Activated CD4-positive, alpha-beta memory T cell treated with anti-CD3 and anti-CD28 coated beads for 36 hours (primary cell): ENCODE measurements around the gene NFIC. TPM values are rescaled to one million over a fixed set of nuclear protein-coding genes. Genes with fewer than 3 reads are reported as not detected.
A peak's percentile ranks its signal among the peaks of the same experiment; 100 is the strongest.

ENCODE experiments used
- CTCF ChIA-PET: fragments of 350-600 bp; sonication (Branson Sonifier 250); formaldehyde crosslinking; loops from one replicate; lab custom pipeline; 2021; ENCODE audit warnings: antibody characterized with exemption, inconsistent platforms; lab: Charles Lee
- POLR2A ChIA-PET: fragments of 350-600 bp; sonication (Branson Sonifier 250); formaldehyde crosslinking; loops from one replicate; lab custom pipeline; 2021; ENCODE audit warnings: antibody characterized with exemption; lab: Charles Lee
- DNase-seq: peaks from one replicate; pipeline ENCODE4 v3.0.0-alpha.2; 2020
- H3K27ac Mint-ChIP-seq: one replicate; pipeline ENCODE4 v1.8.0; 2021; ENCODE audit warnings: mixed read lengths
- H3K27me3 Mint-ChIP-seq: one replicate; pipeline ENCODE4 v1.8.0; 2021; ENCODE audit warnings: mixed read lengths
- H3K36me3 Mint-ChIP-seq: one replicate; pipeline ENCODE4 v1.8.0; 2021; ENCODE audit warnings: mixed read lengths
- H3K4me1 Mint-ChIP-seq: one replicate; pipeline ENCODE4 v1.8.0; 2021; ENCODE audit warnings: low read depth, mixed read lengths
- H3K4me3 Mint-ChIP-seq: one replicate; pipeline ENCODE4 v1.8.0; 2021; ENCODE audit warnings: mild to moderate bottlenecking, mixed read lengths
- H3K9me3 Mint-ChIP-seq: one replicate; pipeline ENCODE4 v1.8.0; 2021; ENCODE audit warnings: mixed read lengths
- intact Hi-C: fragments of 100-400 bp; cut with micrococcal nuclease; formaldehyde crosslinking; loops from one replicate; pipeline ENCODE4 v1.15.1; 2023
- total RNA-seq, 2 experiments: library from RNA; stranded (reverse); gene quantifications; one replicate each; pipeline ENCODE4 v1.2.3, GENCODE V29; 2021

The NFIC gene
- total RNA-seq, 2 experiments from 2014 or later: 19.7 to 19.9 TPM

DNA sequence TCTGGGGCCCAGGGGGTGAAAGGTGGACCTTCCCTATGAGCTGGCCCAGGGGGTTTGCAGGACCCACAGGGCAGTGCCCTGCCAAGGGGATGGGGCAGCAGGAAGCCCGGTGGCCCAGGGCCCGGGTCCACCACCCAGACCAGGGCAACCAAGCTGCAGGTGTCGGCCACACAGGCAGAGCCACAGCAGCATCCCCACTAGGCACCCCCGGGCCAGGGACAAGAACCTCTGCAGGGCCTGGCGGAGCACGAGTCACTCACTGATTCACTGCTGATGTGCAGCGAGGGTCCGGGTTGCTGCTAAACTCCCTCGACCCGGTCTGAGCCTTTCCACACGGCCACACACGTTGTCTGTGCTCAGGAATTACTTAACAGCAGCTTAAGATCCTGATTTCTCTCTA lies 148.5 kb downstream of the NFIC start:
- H3K27me3 Mint-ChIP-seq: no peaks in the 10 kb centered on the region
- H3K4me3 Mint-ChIP-seq: no peak overlapping the region
- no peaks in the 10 kb centered on the region for H3K9me3 Mint-ChIP-seq
- CTCF ChIA-PET: no interaction called here
- H3K4me1 Mint-ChIP-seq: peaks cover 38% of the 10 kb centered on the region
- H3K36me3 Mint-ChIP-seq: peaks cover under 1% of the 10 kb centered on the region
- intact Hi-C loops: no loop called here
- POLR2A ChIA-PET: interaction anchor here (0.6 kb wide), 1 partner anchor 13 kb away, joined by 4 read pairs; no protein-coding TSS in a partner anchor
- no peak for DNase-seq
- H3K27ac Mint-ChIP-seq: no peak overlapping the region

DNA sequence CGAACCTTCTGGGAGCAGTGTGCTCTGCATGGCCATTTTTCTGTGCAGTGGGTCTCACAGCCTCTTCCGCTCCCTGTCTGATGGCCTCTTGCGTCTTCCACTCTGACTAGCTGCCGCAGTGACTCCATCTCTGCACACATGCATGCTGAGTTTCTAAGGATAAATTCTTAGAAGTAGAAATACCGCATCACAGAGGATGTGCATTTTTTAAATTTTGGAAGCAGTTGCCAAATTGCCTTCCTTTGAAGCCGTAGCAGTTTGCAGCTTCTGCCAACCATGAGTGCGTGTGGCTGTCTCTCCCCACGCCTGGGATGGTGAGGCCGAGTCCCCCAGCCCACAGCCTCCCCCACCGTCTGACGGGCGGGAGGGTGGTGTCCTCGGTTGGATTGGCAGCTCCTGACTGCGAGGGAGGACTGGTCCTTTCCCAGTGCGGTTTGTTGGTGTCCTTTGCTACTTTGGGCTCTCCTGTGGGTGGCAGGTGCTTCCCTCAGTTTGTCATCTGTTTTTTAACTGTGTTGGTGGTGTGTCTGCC lies 149.6 kb downstream of the NFIC start:
- Mint-ChIP-seq H3K4me3 (no peak overlapping the region), H3K36me3 (no peaks in the 10 kb centered on the region), H3K27me3 (no peaks in the 10 kb centered on the region), H3K27ac (no peak overlapping the region), H3K9me3 (no peaks in the 10 kb centered on the region), H3K4me1 (peaks cover 31% of the 10 kb centered on the region)
- no peak for DNase-seq
- POLR2A ChIA-PET: interaction anchor here (0.6 kb wide), 1 partner anchor 17 kb away, joined by 3 read pairs; no protein-coding TSS in a partner anchor
- intact Hi-C loops: no loop called here
- CTCF ChIA-PET: no interaction called here

DNA sequence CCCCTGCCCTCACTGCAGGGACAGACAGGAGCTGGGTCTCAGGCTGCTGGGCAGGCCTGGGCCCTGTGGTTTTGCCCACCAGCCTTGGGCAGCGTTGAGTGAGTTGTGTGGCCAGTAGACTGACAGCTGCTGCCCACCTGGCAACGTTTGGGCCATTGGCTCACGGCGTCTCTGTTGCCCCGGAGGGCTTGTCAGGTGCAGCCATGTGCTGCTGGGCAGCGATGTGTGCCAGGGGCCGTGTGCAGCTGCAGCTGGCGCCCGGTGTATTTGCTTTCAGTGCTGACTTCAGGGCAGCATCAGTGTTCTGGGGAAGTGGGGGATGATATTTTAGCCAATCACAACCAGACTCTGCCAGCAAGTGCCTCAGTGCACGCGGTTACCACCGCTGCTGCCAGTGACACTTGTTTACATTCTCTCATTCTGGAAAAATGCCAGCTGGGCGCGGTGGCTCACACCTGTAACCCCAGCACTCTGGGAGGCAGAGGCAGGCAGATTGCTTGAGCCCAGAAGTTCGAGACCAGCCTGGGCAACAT lies 150.4 kb downstream of the NFIC start:
- no peaks in the 10 kb centered on the region for H3K36me3 Mint-ChIP-seq
- intact Hi-C loops: no loop called here
- peak; percentile 52 for DNase-seq
- ChIA-PET POLR2A (no interaction called here), CTCF (no interaction called here)
- H3K27me3 Mint-ChIP-seq: no peaks in the 10 kb centered on the region
- no peaks in the 10 kb centered on the region for H3K9me3 Mint-ChIP-seq
- H3K27ac Mint-ChIP-seq: no peak overlapping the region
- H3K4me3 Mint-ChIP-seq: no peak overlapping the region
- peaks cover 29% of the 10 kb centered on the region for H3K4me1 Mint-ChIP-seq

DNA sequence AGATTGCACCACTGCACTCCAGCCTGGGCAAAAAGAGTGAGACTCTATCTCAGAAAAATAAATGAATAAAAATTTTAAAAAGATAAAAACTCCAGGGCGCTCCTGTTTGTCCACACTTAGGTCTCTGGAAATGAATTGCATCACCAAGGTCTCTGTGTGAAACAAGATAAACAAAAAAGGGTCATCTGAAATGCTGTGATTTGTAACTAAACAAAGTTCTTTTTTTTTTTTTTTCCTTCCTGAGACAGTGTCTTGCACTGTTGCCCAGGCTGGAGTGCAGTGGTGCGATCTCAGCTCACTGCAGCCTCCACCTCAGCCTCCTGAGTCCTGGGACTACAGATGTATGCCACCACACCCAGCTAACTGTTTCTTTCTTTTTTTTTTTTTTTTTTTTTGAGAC lies 151.3 kb downstream of the NFIC start:
- peaks cover 2% of the 10 kb centered on the region for H3K36me3 Mint-ChIP-seq
- H3K4me3 Mint-ChIP-seq: no peak overlapping the region
- peaks cover 27% of the 10 kb centered on the region for H3K4me1 Mint-ChIP-seq
- ChIA-PET POLR2A (no interaction called here), CTCF (no interaction called here)
- no peak for DNase-seq
- intact Hi-C loops: no loop called here
- H3K9me3 Mint-ChIP-seq: no peaks in the 10 kb centered on the region
- H3K27ac Mint-ChIP-seq: no peak overlapping the region
- H3K27me3 Mint-ChIP-seq: no peaks in the 10 kb centered on the region

DNA sequence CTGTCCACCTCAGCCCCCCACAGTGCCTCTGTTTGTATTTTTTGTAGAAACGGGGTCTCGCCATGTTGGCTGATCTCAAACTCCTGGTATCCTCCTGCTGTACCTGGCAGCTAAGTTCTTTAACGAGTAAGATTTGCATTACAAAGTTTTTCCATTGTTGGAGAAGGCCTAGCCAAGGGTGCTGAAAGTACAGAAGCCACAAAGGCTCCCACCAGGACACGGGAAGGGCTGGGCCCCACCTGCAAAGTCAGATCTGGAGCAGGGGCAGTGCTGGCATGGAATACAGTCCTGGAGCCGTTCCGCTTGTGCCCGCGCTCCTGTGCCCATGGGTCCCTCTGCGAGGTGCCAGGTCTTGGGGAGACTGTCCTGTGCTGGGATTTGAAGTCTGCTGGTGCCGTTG lies 151.9 kb downstream of the NFIC start:
- DNase-seq: no peak
- peaks cover 2% of the 10 kb centered on the region for H3K36me3 Mint-ChIP-seq
- ChIA-PET CTCF (interaction anchor here (1.3 kb wide), 1 partner anchor 26 kb away, joined by 3 read pairs; no protein-coding TSS in a partner anchor), POLR2A (interaction anchor here (1.2 kb wide), 1 partner anchor 18 kb away, joined by 3 read pairs; the partner anchor contains the start of gene DOHH)
- H3K27me3 Mint-ChIP-seq: no peaks in the 10 kb centered on the region
- intact Hi-C loops: no loop called here
- no peak overlapping the region for H3K27ac Mint-ChIP-seq
- H3K4me3 Mint-ChIP-seq: no peak overlapping the region
- no peaks in the 10 kb centered on the region for H3K9me3 Mint-ChIP-seq
- H3K4me1 Mint-ChIP-seq: peaks cover 27% of the 10 kb centered on the region

DNA sequence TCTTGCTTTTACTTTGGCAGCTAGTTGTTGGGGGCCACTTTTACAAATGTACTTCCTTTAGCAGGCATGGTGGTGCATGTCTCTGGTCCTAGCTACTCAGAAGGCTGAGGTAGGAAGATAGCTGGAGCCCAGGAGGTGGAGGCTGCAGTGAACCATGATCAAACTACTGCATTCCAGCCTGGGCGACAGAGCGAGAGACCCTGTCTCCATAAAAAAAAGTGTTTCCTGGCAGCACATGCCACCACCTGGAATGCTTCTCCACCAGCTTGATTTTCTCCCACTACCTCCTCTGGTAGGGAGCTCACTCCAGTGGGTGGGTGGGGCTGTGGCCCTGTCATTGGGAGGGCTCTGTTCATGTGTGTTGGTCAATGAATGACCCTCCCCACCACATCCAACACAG lies 152.3 kb downstream of the NFIC start:
- peaks cover 2% of the 10 kb centered on the region for H3K36me3 Mint-ChIP-seq

More for the DNA sequence above, 152.3 kb downstream of the NFIC start:
- Mint-ChIP-seq H3K9me3 (no peaks in the 10 kb centered on the region), H3K4me1 (peaks cover 25% of the 10 kb centered on the region), H3K27ac (no peak overlapping the region), H3K27me3 (no peaks in the 10 kb centered on the region), H3K4me3 (no peak overlapping the region)
- CTCF ChIA-PET: interaction anchor here (1.3 kb wide), 1 partner anchor 26 kb away, joined by 3 read pairs; no protein-coding TSS in a partner anchor
- no peak for DNase-seq
- intact Hi-C loops: no loop called here
- POLR2A ChIA-PET: interaction anchor here (1.2 kb wide), 1 partner anchor 18 kb away, joined by 3 read pairs; the partner anchor contains the start of gene DOHH

Other genes with a start within 250 kb of the NFIC start
- gene GNA15, start 230.6 kb upstream of the NFIC start, total RNA-seq: 10 to 100 TPM; 78.4 to 79.5 TPM
- 10 to 100 TPM; 32.7 to 34.0 TPM for gene S1PR4, start 187.8 kb upstream of the NFIC start, total RNA-seq
- gene NCLN, start 180.7 kb upstream of the NFIC start, total RNA-seq: 10 to 100 TPM; 47.0 to 50.9 TPM
- under 1 TPM in 1 of 2 experiments, not detected in 1; 0.14 TPM for gene CELF5, start 141.9 kb upstream of the NFIC start, total RNA-seq
- not detected for gene SMIM24, start 113.9 kb downstream of the NFIC start, total RNA-seq
- gene SMIM44, start 116.9 kb downstream of the NFIC start, total RNA-seq: not detected
- gene DOHH, start 134.1 kb downstream of the NFIC start, total RNA-seq: 10 to 100 TPM; 15.0 to 17.0 TPM
- 10 to 100 TPM; 43.5 to 46.9 TPM for gene FZR1, start 139.7 kb downstream of the NFIC start, total RNA-seq
- gene TEKTIP1, start 172.6 kb downstream of the NFIC start, total RNA-seq: 1 to 10 TPM; 1.1 to 1.8 TPM
- 10 to 100 TPM; 50.6 to 54.2 TPM for gene MFSD12, start 191.0 kb downstream of the NFIC start, total RNA-seq
- gene HMG20B, start 206.4 kb downstream of the NFIC start, total RNA-seq: 10 to 100 TPM; 68.1 to 78.5 TPM
- gene GIPC3, start 218.9 kb downstream of the NFIC start, total RNA-seq: under 1 TPM; 0.19 to 0.26 TPM
- gene TBXA2R, start 240.3 kb downstream of the NFIC start, total RNA-seq: under 1 TPM; 0.31 to 0.36 TPM